HG03139 (cell line): ENCODE measurements around the gene KCNG2.

Experiments
- ATAC-seq: cut with Tn5 transposase; IDR thresholded peaks from one replicate; pipeline ENCODE4 v1.9.1; 2021; ENCODE audit not compliant: unreplicated experiment

The KCNG2 gene

GRCh38 chr18:79903787-79904356 lies 106.1 kb downstream of the KCNG2 start:
- ATAC-seq, result no peak

GRCh38 chr18:79904357-79905147 lies 106.8 kb downstream of the KCNG2 start:
- ATAC-seq, result no peak

- ATAC-seq, result no peak
Observed at GRCh38 chr18:79905389-79905911, 107.7 kb downstream of the KCNG2 start.

GRCh38 chr18:79905993-79906392 lies 108.3 kb downstream of the KCNG2 start:
- ATAC-seq, result no peak

GRCh38 chr18:79906706-79907105 lies 109.0 kb downstream of the KCNG2 start:
- ATAC-seq, result no peak

- no peak for ATAC-seq
Observed at GRCh38 chr18:79910563-79911343, 113.0 kb downstream of the KCNG2 start.

- ATAC-seq, result no peak
Observed at GRCh38 chr18:79911344-79912270, 113.9 kb downstream of the KCNG2 start.

- no peak for ATAC-seq
Observed at GRCh38 chr18:79912409-79912991, 114.8 kb downstream of the KCNG2 start.

- no peak for ATAC-seq
Observed at GRCh38 chr18:79912994-79913831, 115.5 kb downstream of the KCNG2 start.

- ATAC-seq, result no peak
Observed at GRCh38 chr18:79914614-79915160, 116.9 kb downstream of the KCNG2 start.

- no peak for ATAC-seq
Observed at GRCh38 chr18:79915161-79916127, 117.7 kb downstream of the KCNG2 start.

- no peak for ATAC-seq
Observed at GRCh38 chr18:79916128-79916494, 118.4 kb downstream of the KCNG2 start.

- ATAC-seq, result no peak
Observed at GRCh38 chr18:79916546-79917168, 118.9 kb downstream of the KCNG2 start.

- no peak for ATAC-seq
Observed at GRCh38 chr18:79917169-79917852, 119.6 kb downstream of the KCNG2 start.

GRCh38 chr18:79917853-79918614 lies 120.3 kb downstream of the KCNG2 start:
- no peak for ATAC-seq

- no peak for ATAC-seq
Observed at GRCh38 chr18:79918615-79919011, 120.9 kb downstream of the KCNG2 start.
